Germinal center (tissue), 1 donor: ENCODE measurements around the gene CDK10.
A peak's percentile ranks its signal among the peaks of the same experiment; 100 is the strongest.
"Not testable (repeated sequence)": the region's sequence is repeated elsewhere in the genome, so short reads cannot be mapped to it uniquely, and the experiment has no call there.

ENCODE experiments used
- DNase-seq: peaks from one replicate; pipeline ENCODE4 v3.0.0; 2012; ENCODE audit warnings: mixed read lengths, low spot score

The CDK10 gene

GRCh38 chr16:89668790-89669158, 17.7 kb upstream of the CDK10 start:
- no peak for DNase-seq

- no peak for DNase-seq
Measured at GRCh38 chr16:89669755-89670154, 16.7 kb upstream of the CDK10 start.

GRCh38 chr16:89670496-89671431, 15.7 kb upstream of the CDK10 start:
- no peak for DNase-seq

GRCh38 chr16:89671565-89671964, 14.9 kb upstream of the CDK10 start:
- not testable (repeated sequence) for DNase-seq

- no peak for DNase-seq
Measured at GRCh38 chr16:89672177-89672941, 14.1 kb upstream of the CDK10 start.

GRCh38 chr16:89678258-89678657, 8.2 kb upstream of the CDK10 start:
- no peak for DNase-seq

GRCh38 chr16:89685916-89686315, 573 bp upstream of the CDK10 start:
- DNase-seq: no peak

GRCh38 chr16:89687092-89687940, 827 bp downstream of the CDK10 start:
- peak; percentile 41 for DNase-seq

- DNase-seq: no peak
Measured at GRCh38 chr16:89688395-89688794, 1.9 kb downstream of the CDK10 start.

- DNase-seq: no peak
Measured at GRCh38 chr16:89689142-89689541, 2.7 kb downstream of the CDK10 start.

GRCh38 chr16:89689621-89690020, 3.1 kb downstream of the CDK10 start:
- not testable (repeated sequence) for DNase-seq

GRCh38 chr16:89690392-89690901, 4.0 kb downstream of the CDK10 start:
- DNase-seq: no peak

GRCh38 chr16:89691231-89691985, 4.9 kb downstream of the CDK10 start:
- no peak for DNase-seq

GRCh38 chr16:89691986-89692569, 5.6 kb downstream of the CDK10 start:
- DNase-seq: no peak

- DNase-seq: no peak
Measured at GRCh38 chr16:89693289-89693731, 6.8 kb downstream of the CDK10 start.

GRCh38 chr16:89693931-89694783, 7.7 kb downstream of the CDK10 start:
- DNase-seq: no peak

GRCh38 chr16:89694784-89695085, 8.2 kb downstream of the CDK10 start:
- not testable (repeated sequence) for DNase-seq

- DNase-seq: no peak
Measured at GRCh38 chr16:89695086-89695874, 8.8 kb downstream of the CDK10 start.
